SW480 (cell line): ENCODE data around the gene ZNF469.

Experiments
- DNase-seq: peaks from one replicate; pipeline ENCODE4 v3.0.0-alpha.2; 2016; ENCODE audit warnings: low spot score

Gene ZNF469

GRCh38 chr16:88382491-88383400, at the start of gene ZNF469:
ZNF469 (plus strand) TSS chr16:88382959; CDS start chr16:88427471, 44,512 bp downstream.
- DNase-seq: no peak

GRCh38 chr16:88333848-88334777, 48.6 kb upstream of the ZNF469 start:
- DNase-seq: peak; percentile 29

GRCh38 chr16:88334778-88335720, 47.7 kb upstream of the ZNF469 start:
- DNase-seq: no peak

GRCh38 chr16:88337021-88337420, 45.7 kb upstream of the ZNF469 start:
- DNase-seq: no peak

GRCh38 chr16:88337538-88337937, 45.2 kb upstream of the ZNF469 start:
- no peak for DNase-seq

GRCh38 chr16:88338111-88338510, 44.6 kb upstream of the ZNF469 start:
- no peak for DNase-seq

- no peak for DNase-seq
Observed at GRCh38 chr16:88338896-88339295, 43.9 kb upstream of the ZNF469 start.

GRCh38 chr16:88339930-88340754, 42.6 kb upstream of the ZNF469 start:
- peak; percentile 45 for DNase-seq

- DNase-seq: no peak
Observed at GRCh38 chr16:88340755-88341150, 42.0 kb upstream of the ZNF469 start.

GRCh38 chr16:88341551-88342290, 41.0 kb upstream of the ZNF469 start:
- no peak for DNase-seq

- DNase-seq: no peak
Observed at GRCh38 chr16:88342491-88342890, 40.3 kb upstream of the ZNF469 start.

- DNase-seq: no peak
Observed at GRCh38 chr16:88343271-88343791, 39.4 kb upstream of the ZNF469 start.

GRCh38 chr16:88344411-88345030, 38.2 kb upstream of the ZNF469 start:
- DNase-seq: no peak

GRCh38 chr16:88345031-88345720, 37.6 kb upstream of the ZNF469 start:
- no peak for DNase-seq

GRCh38 chr16:88345721-88346560, 36.8 kb upstream of the ZNF469 start:
- no peak for DNase-seq

- no peak for DNase-seq
Observed at GRCh38 chr16:88346680-88347505, 35.9 kb upstream of the ZNF469 start.
